Right cardiac atrium (tissue), 5 donors: ENCODE results near the gene GRK6. TPM values are rescaled to one million over a fixed set of nuclear protein-coding genes. Genes with fewer than 3 reads are reported as not detected.

Source experiments
- ATAC-seq, 2 donors: fragments of 200-7000 bp; cut with Tn5 transposase; one replicate each; pipeline versions ENCODE4 v1.8.0 to v1.9.1; 2020; ENCODE audit warnings: moderate library complexity in 2 of 2, mild to moderate bottlenecking in 1 of 2
- DNase-seq, 3 donors: peaks; one replicate each; pipeline ENCODE4 v3.0.0-alpha.2; 2020
- H3K27ac ChIP-seq: one replicate; pipeline ENCODE4 v1.5.1; 2013; ENCODE audit warnings: mild to moderate bottlenecking, low read length, control low read depth, moderate library complexity
- H3K27me3 ChIP-seq: one replicate; pipeline ENCODE4 v1.6.1; 2013; ENCODE audit not compliant: control insufficient read depth, insufficient read depth
- H3K4me1 ChIP-seq: one replicate; pipeline ENCODE4 v1.6.1; 2013; ENCODE audit warnings: low read length; ENCODE audit not compliant: control insufficient read depth, insufficient read depth
- H3K4me3 ChIP-seq: one replicate; pipeline ENCODE4 v1.5.1; 2013; ENCODE audit warnings: low read length, control low read depth
- H3K9me3 ChIP-seq: one replicate; pipeline ENCODE4 v1.6.1; 2013; ENCODE audit warnings: low read length; ENCODE audit not compliant: control insufficient read depth
- WGBS: extraction: QIAGEN DNeasy Blood & Tissue Kit; methylation state at CpG from one replicate; pipeline ENCODE4 v1.1.7; 2013; 5-methylcytosine and 5-hydroxymethylcytosine counted together
- intact Hi-C, 4 donors: fragments of 100-400 bp; cut with DNase I; formaldehyde crosslinking; loops; one replicate each; pipeline versions ENCODE4 v1.11.0 to v1.14.0; 2022 to 2023
- polyA plus RNA-seq: library from polyadenylated mRNA; stranded (reverse); fragments of 200-250 nt; gene quantifications from one replicate; pipeline ENCODE4 v1.2.3, GENCODE V29; 2013
- total RNA-seq, 4 donors: library from RNA; stranded (reverse); fragmentation: NEBNext Ultra II Directional; extraction: Animal tissue kit (Norgen Biotek cat#: 25700); gene quantifications; one replicate each; pipeline ENCODE4 v1.2.1, GENCODE V29; 2021
- donor health status: healthy with polysubstance abuse.
- donor health status: DM: no; HTN: yes; CAD: no.
- donor health status: DM: no; HTN: no; CAD: no.
- donor health status: DM: no; HTN: yes; CAD: no; lungs with severe emphysema.
- donor health status: DM: yes; HTN: yes; CAD: no.

Gene GRK6
- total and polyA plus RNA-seq, 5 donors, result 7.4 to 16.9 (median 15.1) TPM

DNA sequence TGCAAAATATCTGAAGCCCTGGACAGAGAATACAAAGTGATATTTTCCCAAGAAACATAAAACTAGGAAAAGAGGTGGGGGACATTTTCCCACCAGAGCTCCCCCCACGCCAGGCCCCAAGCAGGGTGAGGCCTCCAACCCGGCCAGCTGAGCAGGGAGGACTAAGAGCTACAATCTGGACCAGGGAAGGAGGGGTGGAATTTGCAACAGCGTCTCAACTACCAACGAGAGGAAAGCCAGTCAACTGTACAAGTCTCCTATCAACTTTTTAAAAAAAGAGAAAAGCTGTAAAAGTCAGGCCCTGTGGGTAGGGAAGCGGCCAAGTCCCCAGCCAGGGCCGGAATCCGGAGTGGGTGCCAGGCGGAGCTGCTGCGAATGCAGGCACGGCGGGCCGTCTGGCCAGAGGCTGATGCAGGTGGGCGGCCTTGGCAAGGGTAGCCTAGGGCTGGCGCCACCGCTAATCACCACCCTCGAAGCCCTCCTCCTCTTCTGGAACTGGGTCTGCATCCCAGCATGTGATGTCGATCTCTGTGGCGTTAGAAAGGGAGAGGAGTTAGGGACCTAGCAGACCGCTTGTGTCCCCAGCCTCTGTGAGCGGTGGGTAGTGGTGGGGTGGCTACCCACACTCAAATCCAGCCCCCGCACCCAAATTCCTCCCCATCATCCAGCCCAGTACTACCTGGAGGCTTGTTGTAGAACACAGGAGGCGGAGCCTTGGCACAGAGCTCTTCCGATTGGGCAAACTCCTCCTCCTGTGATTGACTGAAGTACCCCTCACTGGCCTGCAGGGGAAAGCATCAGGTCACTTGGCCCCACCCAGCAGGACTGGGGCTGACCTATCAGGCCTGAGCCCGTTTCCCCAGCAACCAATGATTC is 30.7 kb downstream of the GRK6 start:
- intact Hi-C loops, result loop anchor here in 2 of 4 donors (5.0 kb wide), 1 partner anchor 40 kb away; the partner anchor contains the start of gene PDLIM7 (in 2 of the 2)
- DNase-seq, result peak; percentile 90 to 91 (median 90)
- H3K27ac ChIP-seq, result no peak overlapping the region
- no peaks in the 10 kb centered on the region for H3K27me3 ChIP-seq
- 67% methylated on average over 24 of the region's 24 CpGs for WGBS
- ATAC-seq, result peak; percentile 57 to 65
- H3K9me3 ChIP-seq, result no peaks in the 10 kb centered on the region
- H3K4me3 ChIP-seq, result no peak overlapping the region
- no peaks in the 10 kb centered on the region for H3K4me1 ChIP-seq

DNA sequence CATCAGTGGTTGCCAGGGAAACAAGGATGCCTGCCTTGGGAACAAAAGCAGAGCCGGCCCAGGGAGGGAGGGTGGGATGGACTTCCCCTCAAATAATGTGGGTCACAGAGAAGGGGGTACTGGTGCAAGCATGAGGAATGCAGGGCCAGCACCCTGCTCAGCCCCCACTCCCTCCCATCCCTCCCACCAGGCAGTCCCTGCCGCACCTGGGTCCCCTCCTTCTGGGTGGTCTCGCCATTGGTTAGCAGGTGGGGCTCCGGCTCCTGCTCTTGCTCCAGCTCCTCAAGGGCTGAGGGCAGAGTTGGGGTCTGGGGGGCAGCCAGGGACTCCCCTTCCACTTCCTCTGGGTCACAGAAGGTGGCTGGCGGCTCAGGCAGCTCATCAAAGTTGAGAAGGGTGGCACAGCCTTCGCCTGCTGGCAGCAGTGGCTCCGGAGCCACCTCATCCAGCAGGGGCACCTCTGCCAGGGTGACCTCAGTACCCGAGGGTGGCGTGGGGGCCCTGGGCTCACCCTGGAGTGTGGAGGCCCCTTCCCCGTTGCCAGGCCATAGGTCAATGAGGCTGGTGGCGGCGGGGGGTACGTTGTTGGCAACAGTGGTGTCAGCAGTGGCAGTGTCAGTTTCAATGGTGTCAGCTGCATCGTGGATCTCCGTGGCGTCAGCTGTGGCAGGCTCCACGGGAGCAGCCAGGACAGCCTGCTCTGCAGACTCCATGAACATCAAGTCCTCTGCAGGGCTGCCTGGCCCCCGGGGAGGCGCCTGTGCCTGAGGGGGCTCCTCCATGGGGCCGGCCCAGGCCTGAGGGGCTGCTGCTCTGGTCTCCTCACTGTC is 31.6 kb downstream of the GRK6 start:
- DNase-seq, result peak in 2 of 3 donors; percentile 43 to 62
- Histone ChIP-seq H3K4me1 (no peaks in the 10 kb centered on the region), H3K27ac (no peak overlapping the region), H3K27me3 (no peaks in the 10 kb centered on the region), H3K4me3 (no peak overlapping the region), H3K9me3 (no peaks in the 10 kb centered on the region)
- intact Hi-C loops, result loop anchor here in 2 of 4 donors (5.0 kb wide), 1 partner anchor 39 kb away; the partner anchor contains the start of gene PDLIM7 (in 2 of the 2)
- ATAC-seq, result no peak
- WGBS, result 83% methylated on average over 20 of the region's 20 CpGs

DNA sequence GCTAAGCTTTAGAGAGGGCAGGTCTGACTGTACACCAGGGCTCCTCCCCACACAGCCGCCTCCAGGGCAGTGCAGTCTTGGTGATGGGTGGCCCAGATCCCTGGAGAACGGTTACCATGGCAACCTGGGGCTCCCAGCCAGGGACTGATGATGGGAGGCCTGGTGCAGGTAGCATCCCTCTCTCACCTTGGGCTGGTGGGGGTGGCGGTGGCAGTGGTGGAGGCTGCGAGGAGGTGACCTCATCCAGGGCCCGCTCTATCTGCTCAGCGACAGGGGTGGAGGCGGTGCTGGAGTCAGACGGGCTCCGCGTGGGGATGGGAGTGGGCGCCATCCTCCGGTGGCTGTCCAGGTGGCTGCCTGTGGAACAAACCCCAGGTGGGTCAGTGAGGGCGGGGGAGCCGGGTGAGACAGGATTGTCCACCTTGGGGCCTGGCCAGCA is 32.5 kb downstream of the GRK6 start:
- Histone ChIP-seq H3K4me3 (no peak overlapping the region), H3K4me1 (no peaks in the 10 kb centered on the region), H3K9me3 (no peaks in the 10 kb centered on the region), H3K27me3 (no peaks in the 10 kb centered on the region), H3K27ac (no peak overlapping the region)
- DNase-seq (peak in 1 of 3 donors; percentile 55), ATAC-seq (no peak)
- intact Hi-C loops, result loop anchor here in 2 of 4 donors (5.0 kb wide), 1 partner anchor 38 kb away; the partner anchor contains the start of gene PDLIM7 (in 2 of the 2)
- 84% methylated on average over 14 of the region's 14 CpGs for WGBS

DNA sequence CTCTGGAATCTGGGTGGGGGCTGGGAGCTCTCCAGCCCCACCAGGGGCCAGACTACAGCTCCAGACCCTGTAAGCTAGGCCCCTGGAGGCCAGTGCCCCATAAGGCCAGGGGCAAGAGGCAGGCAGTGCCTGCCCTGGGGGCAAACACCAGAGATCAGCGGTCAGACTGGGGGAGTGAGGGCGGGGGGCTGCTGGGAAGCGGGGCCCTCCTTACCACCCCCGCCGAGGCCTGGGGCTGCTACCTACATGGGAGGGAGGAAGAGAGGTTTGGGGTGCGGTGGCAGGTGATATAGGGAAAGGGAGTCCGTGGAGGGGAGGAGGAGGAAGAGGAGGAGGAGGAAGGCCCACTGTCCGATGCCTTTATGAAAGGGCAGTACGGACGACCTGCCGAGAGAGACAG is 32.9 kb downstream of the GRK6 start:
- no peaks in the 10 kb centered on the region for H3K9me3 ChIP-seq
- H3K27me3 ChIP-seq, result no peaks in the 10 kb centered on the region
- intact Hi-C loops, result loop anchor here in 2 of 4 donors (5.0 kb wide), 1 partner anchor 38 kb away; the partner anchor contains the start of gene PDLIM7 (in 2 of the 2)
- H3K4me1 ChIP-seq, result no peaks in the 10 kb centered on the region
- WGBS, result 91% methylated on average over 11 of the region's 11 CpGs
- DNase-seq (no peak), ATAC-seq (no peak)
- no peak overlapping the region for H3K27ac ChIP-seq
- H3K4me3 ChIP-seq, result no peak overlapping the region

DNA sequence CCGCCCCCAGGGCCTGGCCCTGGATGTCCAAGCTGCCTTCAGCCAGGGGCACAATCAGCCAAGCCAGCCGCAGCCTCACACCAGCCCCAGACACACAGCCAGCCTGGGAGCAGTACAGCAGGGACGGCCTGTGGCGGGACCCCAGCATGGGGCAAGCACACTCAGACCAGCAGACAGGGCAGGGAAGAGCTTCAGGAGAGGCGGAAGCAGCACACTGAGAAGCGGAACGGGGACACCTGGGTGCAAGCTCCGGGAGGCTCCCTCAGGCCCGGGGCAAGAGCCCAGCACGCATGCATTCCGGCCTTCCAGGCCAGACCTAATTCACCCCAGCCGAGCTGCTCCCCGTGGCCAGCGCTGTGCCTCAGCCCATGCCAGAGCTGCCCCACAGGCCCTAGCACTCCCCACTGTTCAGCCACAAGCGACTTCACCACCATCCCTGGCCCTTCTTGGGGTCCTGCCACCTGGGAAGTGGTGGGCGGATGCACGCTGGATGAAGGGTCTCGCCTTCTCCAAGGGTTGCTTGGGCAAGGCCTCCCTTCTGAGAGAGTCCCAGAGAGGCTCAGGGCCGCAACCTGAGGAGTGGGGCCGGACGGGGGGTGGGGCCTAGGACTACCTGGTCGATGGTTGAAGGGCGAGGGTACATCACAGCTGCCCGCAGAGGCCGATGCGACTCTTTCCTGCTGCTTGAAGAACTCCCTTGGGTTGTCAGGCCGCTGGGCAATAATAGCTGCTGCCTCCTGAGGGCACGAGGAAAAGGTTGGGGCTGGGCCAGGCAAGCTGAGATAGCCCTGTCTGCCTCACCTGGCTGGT is 33.5 kb downstream of the GRK6 start:
- H3K4me3 ChIP-seq, result no peak overlapping the region
- no peak for ATAC-seq
- WGBS, result 95% methylated on average over 28 of the region's 28 CpGs
- DNase-seq, result no peak
- no peaks in the 10 kb centered on the region for H3K4me1 ChIP-seq
- intact Hi-C loops, result loop anchor here in 2 of 4 donors (5.0 kb wide), 1 partner anchor 37 kb away; the partner anchor contains the start of gene PDLIM7 (in 2 of the 2)
- H3K27me3 ChIP-seq, result no peaks in the 10 kb centered on the region
- H3K9me3 ChIP-seq, result no peaks in the 10 kb centered on the region
- no peak overlapping the region for H3K27ac ChIP-seq

DNA sequence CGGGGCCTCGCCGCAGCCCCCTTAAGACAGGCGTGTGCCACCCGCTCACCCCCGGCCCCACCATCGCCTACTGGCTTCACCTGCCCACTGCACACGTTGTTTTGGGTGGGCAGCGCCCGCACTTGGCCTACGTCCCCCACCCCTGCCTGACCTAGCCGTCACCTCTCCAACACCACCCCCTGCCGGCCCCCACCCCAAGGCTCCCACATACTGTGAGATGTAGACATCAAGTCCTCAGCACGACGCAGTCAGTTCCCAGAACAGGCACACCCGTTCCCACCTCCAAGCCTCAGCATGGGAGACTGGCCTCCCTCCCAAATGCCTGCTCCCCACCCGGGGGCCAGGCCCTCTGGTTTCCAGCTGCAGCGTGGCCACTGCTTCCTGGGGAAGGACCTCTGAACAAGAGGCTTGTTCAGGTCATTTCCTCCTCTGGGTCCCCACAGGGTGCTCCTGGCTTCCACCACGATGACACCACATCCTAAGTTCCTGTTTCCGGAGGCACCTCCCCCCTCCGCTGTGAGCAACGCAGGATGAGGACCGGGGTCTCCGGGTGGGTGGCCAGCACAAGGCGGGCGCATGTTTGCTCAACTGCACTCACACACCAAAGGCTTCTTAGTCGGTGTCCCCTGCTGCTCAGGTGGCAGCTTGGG is 35.7 kb downstream of the GRK6 start:
- peak; percentile 69 to 76 (median 75) for DNase-seq
- H3K4me1 ChIP-seq, result no peaks in the 10 kb centered on the region
- no peak overlapping the region for H3K4me3 ChIP-seq
- intact Hi-C loops, result no loop called here
- H3K27ac ChIP-seq, result peak overlapping the region; percentile 73
- H3K27me3 ChIP-seq, result no peaks in the 10 kb centered on the region
- peak; percentile 15 to 77 for ATAC-seq
- WGBS, result 65% methylated on average over 27 of the region's 27 CpGs
- H3K9me3 ChIP-seq, result no peaks in the 10 kb centered on the region

DNA sequence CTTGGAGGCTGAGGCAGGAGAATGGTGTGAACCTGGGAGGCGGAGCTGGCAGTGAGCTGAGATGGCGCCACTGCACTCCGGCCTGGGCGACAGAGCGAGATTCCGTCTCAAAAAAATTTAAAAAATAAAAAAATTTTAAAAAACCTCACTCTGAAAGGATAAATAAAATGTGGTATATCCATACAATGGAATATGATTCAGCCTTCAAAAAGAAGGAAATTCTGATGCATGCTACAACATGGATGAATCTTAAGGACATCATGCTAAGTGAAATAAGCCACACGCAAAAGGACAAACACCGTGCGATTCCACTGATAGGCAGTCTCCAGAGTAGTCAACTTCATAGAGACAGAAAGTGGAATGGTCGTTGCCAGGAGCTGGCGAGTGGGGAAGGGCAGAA is 38.6 kb downstream of the GRK6 start:
- no peak overlapping the region for H3K4me3 ChIP-seq
- intact Hi-C loops, result no loop called here
- no peak overlapping the region for H3K27ac ChIP-seq
- ATAC-seq (no peak), DNase-seq (no peak)
- over 99% methylated on average over 11 of the region's 11 CpGs for WGBS
- no peaks in the 10 kb centered on the region for H3K9me3 ChIP-seq
- no peaks in the 10 kb centered on the region for H3K4me1 ChIP-seq
- no peaks in the 10 kb centered on the region for H3K27me3 ChIP-seq

DNA sequence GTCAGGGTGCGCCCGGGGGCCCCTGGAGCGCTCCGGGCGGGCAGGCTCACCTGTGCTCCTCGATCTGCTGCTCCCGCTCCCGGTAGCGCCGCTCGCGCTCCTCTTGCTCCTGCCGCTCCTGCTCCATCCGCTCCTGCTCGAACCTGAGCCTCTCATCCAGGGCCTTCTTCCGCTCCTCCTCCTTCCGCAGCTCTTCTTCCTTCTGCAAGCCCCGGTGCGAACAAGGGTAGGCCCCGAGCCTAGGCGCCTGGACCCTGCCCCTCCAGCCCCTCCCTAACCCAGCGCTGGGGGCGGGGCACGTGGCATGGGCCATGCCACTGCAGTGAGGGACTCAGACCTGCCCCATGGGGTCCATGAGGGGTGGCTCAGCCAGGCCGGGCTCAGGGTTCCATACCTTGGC is 40.4 kb downstream of the GRK6 start:
- WGBS, result 94% methylated on average over 25 of the region's 25 CpGs
- H3K27me3 ChIP-seq, result no peaks in the 10 kb centered on the region
- intact Hi-C loops, result no loop called here
- H3K4me3 ChIP-seq, result no peak overlapping the region
- no peaks in the 10 kb centered on the region for H3K9me3 ChIP-seq
- H3K27ac ChIP-seq, result no peak overlapping the region
- ATAC-seq (no peak), DNase-seq (no peak)
- no peaks in the 10 kb centered on the region for H3K4me1 ChIP-seq

DNA sequence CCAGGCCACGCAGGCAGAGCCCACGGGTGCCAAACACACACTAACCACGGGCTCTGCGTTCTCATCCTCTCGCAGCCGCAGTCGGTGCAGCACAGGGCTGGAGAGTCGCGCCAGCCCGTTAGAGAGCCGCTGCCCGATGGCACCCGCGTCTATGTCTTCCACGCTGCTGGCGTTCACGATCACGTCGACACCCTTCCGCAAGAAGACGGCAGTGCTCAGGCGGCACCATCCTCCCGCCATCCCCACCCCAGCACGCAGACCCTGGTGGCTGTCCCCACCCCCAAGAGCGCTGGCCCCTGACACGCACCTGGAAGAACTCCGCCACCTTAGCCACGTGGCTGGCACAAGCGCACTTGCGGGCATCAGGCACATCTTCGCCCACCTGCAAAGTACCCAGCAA is 41.0 kb downstream of the GRK6 start:
- Histone ChIP-seq H3K4me3 (no peak overlapping the region), H3K27ac (no peak overlapping the region), H3K9me3 (no peaks in the 10 kb centered on the region), H3K27me3 (no peaks in the 10 kb centered on the region), H3K4me1 (no peaks in the 10 kb centered on the region)
- intact Hi-C loops, result no loop called here
- no peak for DNase-seq
- ATAC-seq, result no peak
- 96% methylated on average over 31 of the region's 31 CpGs for WGBS

DNA sequence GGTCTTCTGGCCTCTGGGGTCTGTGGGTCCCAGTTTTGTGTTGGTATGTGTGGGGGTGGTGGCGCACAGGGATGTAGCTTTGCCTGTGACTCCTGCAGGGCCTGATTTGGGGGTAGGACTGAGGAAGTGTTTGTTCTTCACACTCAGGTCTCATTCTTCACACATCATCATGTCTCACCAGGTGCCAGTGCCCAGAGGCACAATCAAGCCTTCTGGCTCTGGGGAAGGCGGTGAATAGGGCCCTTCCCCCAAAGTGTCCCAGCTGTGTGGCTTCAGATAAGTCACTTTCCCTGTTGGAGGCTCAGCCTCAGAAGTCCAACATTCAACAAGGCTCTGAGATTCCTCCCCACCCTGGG is 41.8 kb downstream of the GRK6 start:
- no peaks in the 10 kb centered on the region for H3K9me3 ChIP-seq
- ATAC-seq (no peak), DNase-seq (no peak)
- WGBS, result 83% methylated on average over 2 of the region's 2 CpGs
- H3K4me3 ChIP-seq, result no peak overlapping the region
- H3K27ac ChIP-seq, result no peak overlapping the region
- H3K4me1 ChIP-seq, result no peaks in the 10 kb centered on the region
- H3K27me3 ChIP-seq, result no peaks in the 10 kb centered on the region
- intact Hi-C loops, result no loop called here
